ENCODE results near the gene CADM4.

DNA sequence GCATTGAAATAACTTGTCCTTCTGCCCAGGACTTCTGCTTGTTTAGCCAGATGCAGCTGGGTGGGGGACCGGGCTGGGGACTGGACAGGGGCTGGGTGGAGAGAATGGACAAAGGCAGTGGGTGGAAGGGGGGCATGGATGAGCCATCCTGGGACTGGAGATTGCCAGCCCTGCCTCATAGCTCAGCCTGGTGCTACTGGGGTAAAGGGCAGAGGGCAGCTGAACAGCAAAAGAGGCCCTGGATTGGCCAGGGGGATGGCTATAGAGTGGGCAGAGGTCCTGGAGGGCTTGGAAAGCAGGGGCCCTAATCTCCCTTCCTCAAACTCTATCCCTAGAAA is 48.0 kb upstream of the CADM4 start:
- TF ChIP-seq, protein P1, sequence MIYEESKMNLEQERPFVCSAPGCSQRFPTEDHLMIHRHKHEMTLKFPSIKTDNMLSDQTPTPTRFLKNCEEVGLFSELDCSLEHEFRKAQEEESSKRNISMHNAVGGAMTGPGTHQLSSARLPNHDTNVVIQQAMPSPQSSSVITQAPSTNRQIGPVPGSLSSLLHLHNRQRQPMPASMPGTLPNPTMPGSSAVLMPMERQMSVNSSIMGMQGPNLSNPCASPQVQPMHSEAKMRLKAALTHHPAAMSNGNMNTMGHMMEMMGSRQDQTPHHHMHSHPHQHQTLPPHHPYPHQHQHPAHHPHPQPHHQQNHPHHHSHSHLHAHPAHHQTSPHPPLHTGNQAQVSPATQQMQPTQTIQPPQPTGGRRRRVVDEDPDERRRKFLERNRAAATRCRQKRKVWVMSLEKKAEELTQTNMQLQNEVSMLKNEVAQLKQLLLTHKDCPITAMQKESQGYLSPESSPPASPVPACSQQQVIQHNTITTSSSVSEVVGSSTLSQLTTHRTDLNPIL (CRISPR knock-in tag; IDR thresholded peaks at IDR 0.05; ENCODE audit: low read depth), result no peak
- TF ChIP-seq ZNF70 (CRISPR knock-in tag; IDR thresholded peaks at IDR 0.05), result no peak
